ENCODE results near the gene ZSWIM6. TPM values are rescaled to one million over a fixed set of nuclear protein-coding genes. Genes with fewer than 3 reads are reported as not detected.

ZSWIM6 gene
- polyA plus RNA-seq, 5 donors, result 17.4 to 26.1 (median 20.9) TPM

GRCh38 chr5:61587125-61587524, 255.1 kb downstream of the ZSWIM6 start:
- DNase-seq, result no peak

- DNase-seq, result no peak
Observed at GRCh38 chr5:61588216-61588615, 256.2 kb downstream of the ZSWIM6 start.

GRCh38 chr5:61589946-61590345, 257.9 kb downstream of the ZSWIM6 start:
- DNase-seq, result no peak

- no peak for DNase-seq
Observed at GRCh38 chr5:61590473-61590872, 258.4 kb downstream of the ZSWIM6 start.

- no peak for DNase-seq
Observed at GRCh38 chr5:61591859-61592258, 259.8 kb downstream of the ZSWIM6 start.

GRCh38 chr5:61595426-61595825, 263.4 kb downstream of the ZSWIM6 start:
- DNase-seq, result no peak

Other genes with a start within 250 kb of the ZSWIM6 start
- gene SMIM15, start 169.8 kb upstream of the ZSWIM6 start, polyA plus RNA-seq (ENCODE audit: insufficient read depth in 1 of 5, insufficient read length in 5 of 5, low replicate concordance in 1 of 5), result 10 to 100 TPM; 57.4 to 78.4 (median 72.0) TPM

All from right lung (tissue), 5 donors.